Mucosa of rectum (tissue), 2 donors: ENCODE results near the gene PLXNA2.

Source experiments
- H3K27ac ChIP-seq, 2 donors: one replicate each; pipeline ENCODE4 v1.7.0; 2013; ENCODE audit warnings: inconsistent platforms in 2 of 2, low read depth in 2 of 2, low read length in 2 of 2
- H3K27me3 ChIP-seq, 2 donors: one replicate each; pipeline ENCODE4 v1.7.0; 2013; ENCODE audit warnings: low read length in 2 of 2; ENCODE audit not compliant: control insufficient read depth in 2 of 2, insufficient read depth in 2 of 2
- H3K36me3 ChIP-seq, 2 donors: one replicate each; pipeline ENCODE4 v1.7.0; 2013; ENCODE audit warnings: low read length in 2 of 2; ENCODE audit not compliant: control insufficient read depth in 2 of 2, insufficient read depth in 2 of 2
- H3K4me1 ChIP-seq, 2 donors: one replicate each; pipeline ENCODE4 v1.7.0; 2013; ENCODE audit warnings: low read length in 2 of 2, mild to moderate bottlenecking in 1 of 2; ENCODE audit not compliant: control insufficient read depth in 2 of 2, insufficient read depth in 2 of 2
- H3K4me3 ChIP-seq, 2 donors: one replicate each; pipeline ENCODE4 v1.7.0; 2013; ENCODE audit warnings: low read length in 2 of 2
- H3K9ac ChIP-seq, 2 donors: one replicate each; pipeline ENCODE4 v1.7.0; 2013; ENCODE audit warnings: low read length in 2 of 2, low read depth in 1 of 2, mild to moderate bottlenecking in 1 of 2
- H3K9me3 ChIP-seq, 2 donors: one replicate each; pipeline ENCODE4 v1.7.0; 2013; ENCODE audit warnings: low read length in 2 of 2; ENCODE audit not compliant: control insufficient read depth in 2 of 2
- donor health status: healthy.
- donor health status: Normal muscosa, but diverticular disease.

Gene PLXNA2

GRCh38 chr1:208176649-208177048 is 67.5 kb downstream of the PLXNA2 start:
- H3K36me3 ChIP-seq = peaks cover 3 to 4% of the 10 kb centered on the region in 2 donors
- H3K4me1 ChIP-seq = peaks cover 31 to 49% of the 10 kb centered on the region in 2 donors
- H3K9me3 ChIP-seq = no peaks in the 10 kb centered on the region

GRCh38 chr1:208175508-208175895 is 68.7 kb downstream of the PLXNA2 start:
- Histone ChIP-seq H3K27ac (no peak overlapping the region), H3K27me3 (no peaks in the 10 kb centered on the region), H3K4me1 (peaks cover 23 to 38% of the 10 kb centered on the region in 2 donors)

More at GRCh38 chr1:208176649-208177048, 67.5 kb downstream of the PLXNA2 start:
- Histone ChIP-seq H3K27ac (peak overlapping the region in 1 of 2 donors; percentile 79), H3K4me3 (no peak overlapping the region), H3K9ac (no peak overlapping the region), H3K27me3 (no peaks in the 10 kb centered on the region)

GRCh38 chr1:208174731-208175507 is 69.3 kb downstream of the PLXNA2 start:
- H3K4me1 ChIP-seq = peaks cover 23 to 32% of the 10 kb centered on the region in 2 donors
- H3K27me3 ChIP-seq = no peaks in the 10 kb centered on the region
- no peak overlapping the region for H3K4me3 ChIP-seq
- H3K27ac ChIP-seq = no peak overlapping the region
- no peak overlapping the region for H3K9ac ChIP-seq
- H3K9me3 ChIP-seq = no peaks in the 10 kb centered on the region
- H3K36me3 ChIP-seq = peaks cover 3 to 4% of the 10 kb centered on the region in 2 donors

More at GRCh38 chr1:208175508-208175895, 68.7 kb downstream of the PLXNA2 start:
- H3K9me3 ChIP-seq = no peaks in the 10 kb centered on the region
- H3K36me3 ChIP-seq = peaks cover 3 to 4% of the 10 kb centered on the region in 2 donors
- no peak overlapping the region for H3K4me3 ChIP-seq
- H3K9ac ChIP-seq = no peak overlapping the region

GRCh38 chr1:208174200-208174599 is 70.0 kb downstream of the PLXNA2 start:
- H3K9ac ChIP-seq = no peak overlapping the region
- peaks cover 3 to 4% of the 10 kb centered on the region in 2 donors for H3K36me3 ChIP-seq
- no peaks in the 10 kb centered on the region for H3K9me3 ChIP-seq
- H3K4me1 ChIP-seq = peaks cover 18 to 25% of the 10 kb centered on the region in 2 donors
- no peak overlapping the region for H3K27ac ChIP-seq
- no peak overlapping the region for H3K4me3 ChIP-seq
- H3K27me3 ChIP-seq = no peaks in the 10 kb centered on the region

- peaks cover 3 to 4% of the 10 kb centered on the region in 2 donors for H3K36me3 ChIP-seq
- no peak overlapping the region for H3K4me3 ChIP-seq
- no peak overlapping the region for H3K9ac ChIP-seq
- no peaks in the 10 kb centered on the region for H3K27me3 ChIP-seq
- H3K4me1 ChIP-seq = peaks cover 14 to 21% of the 10 kb centered on the region in 2 donors
- H3K9me3 ChIP-seq = no peaks in the 10 kb centered on the region
- no peak overlapping the region for H3K27ac ChIP-seq
These were observed 70.4 kb downstream of the PLXNA2 start for GRCh38 chr1:208173749-208174148.

GRCh38 chr1:208172423-208173145 is 71.6 kb downstream of the PLXNA2 start:
- H3K27ac ChIP-seq = no peak overlapping the region

GRCh38 chr1:208171616-208172422 is 72.4 kb downstream of the PLXNA2 start:
- Histone ChIP-seq H3K27ac (no peak overlapping the region), H3K9me3 (no peaks in the 10 kb centered on the region), H3K9ac (no peak overlapping the region), H3K36me3 (peaks cover 3 to 4% of the 10 kb centered on the region in 2 donors), H3K4me3 (no peak overlapping the region), H3K27me3 (no peaks in the 10 kb centered on the region), H3K4me1 (peaks cover 0 to 2% of the 10 kb centered on the region in 2 donors)

More at GRCh38 chr1:208172423-208173145, 71.6 kb downstream of the PLXNA2 start:
- peaks cover 5 to 10% of the 10 kb centered on the region in 2 donors for H3K4me1 ChIP-seq
- H3K4me3 ChIP-seq = no peak overlapping the region
- peaks cover 3 to 4% of the 10 kb centered on the region in 2 donors for H3K36me3 ChIP-seq
- no peaks in the 10 kb centered on the region for H3K9me3 ChIP-seq
- no peak overlapping the region for H3K9ac ChIP-seq
- no peaks in the 10 kb centered on the region for H3K27me3 ChIP-seq

GRCh38 chr1:208170252-208170651 is 73.9 kb downstream of the PLXNA2 start:
- H3K36me3 ChIP-seq = peaks cover 2 to 3% of the 10 kb centered on the region in 2 donors
- no peaks in the 10 kb centered on the region for H3K27me3 ChIP-seq
- no peak overlapping the region for H3K27ac ChIP-seq
- no peaks in the 10 kb centered on the region for H3K4me1 ChIP-seq
- H3K9ac ChIP-seq = no peak overlapping the region
- no peaks in the 10 kb centered on the region for H3K9me3 ChIP-seq
- H3K4me3 ChIP-seq = no peak overlapping the region

- Histone ChIP-seq H3K27ac (no peak overlapping the region), H3K9ac (no peak overlapping the region), H3K4me3 (no peak overlapping the region), H3K4me1 (no peaks in the 10 kb centered on the region), H3K36me3 (peaks cover 0 to 3% of the 10 kb centered on the region in 2 donors), H3K27me3 (no peaks in the 10 kb centered on the region), H3K9me3 (no peaks in the 10 kb centered on the region)
These were observed 74.9 kb downstream of the PLXNA2 start for GRCh38 chr1:208169081-208169879.
